ENCODE results near the gene CELA3A.
"Not testable (repeated sequence)": the region's sequence is repeated elsewhere in the genome, so short reads cannot be mapped to it uniquely, and the experiment has no call there.

The CELA3A gene, protein sequence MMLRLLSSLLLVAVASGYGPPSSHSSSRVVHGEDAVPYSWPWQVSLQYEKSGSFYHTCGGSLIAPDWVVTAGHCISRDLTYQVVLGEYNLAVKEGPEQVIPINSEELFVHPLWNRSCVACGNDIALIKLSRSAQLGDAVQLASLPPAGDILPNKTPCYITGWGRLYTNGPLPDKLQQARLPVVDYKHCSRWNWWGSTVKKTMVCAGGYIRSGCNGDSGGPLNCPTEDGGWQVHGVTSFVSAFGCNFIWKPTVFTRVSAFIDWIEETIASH

GRCh38 chr1:22001409-22001808, at the start of gene CELA3A:
Gene CELA3A, plus strand, starts transcription at chr1:22001657. Its CDS starts 18 bp downstream, at chr1:22001675.
- in situ Hi-C loops (cut with HindIII; ENCODE audit: low pct_ligation_motif_present, low pct_unique_long_range_greater_than_20kb, low sequenced_read_pairs) = no loop called here
- no peak for DNase-seq

DNA sequence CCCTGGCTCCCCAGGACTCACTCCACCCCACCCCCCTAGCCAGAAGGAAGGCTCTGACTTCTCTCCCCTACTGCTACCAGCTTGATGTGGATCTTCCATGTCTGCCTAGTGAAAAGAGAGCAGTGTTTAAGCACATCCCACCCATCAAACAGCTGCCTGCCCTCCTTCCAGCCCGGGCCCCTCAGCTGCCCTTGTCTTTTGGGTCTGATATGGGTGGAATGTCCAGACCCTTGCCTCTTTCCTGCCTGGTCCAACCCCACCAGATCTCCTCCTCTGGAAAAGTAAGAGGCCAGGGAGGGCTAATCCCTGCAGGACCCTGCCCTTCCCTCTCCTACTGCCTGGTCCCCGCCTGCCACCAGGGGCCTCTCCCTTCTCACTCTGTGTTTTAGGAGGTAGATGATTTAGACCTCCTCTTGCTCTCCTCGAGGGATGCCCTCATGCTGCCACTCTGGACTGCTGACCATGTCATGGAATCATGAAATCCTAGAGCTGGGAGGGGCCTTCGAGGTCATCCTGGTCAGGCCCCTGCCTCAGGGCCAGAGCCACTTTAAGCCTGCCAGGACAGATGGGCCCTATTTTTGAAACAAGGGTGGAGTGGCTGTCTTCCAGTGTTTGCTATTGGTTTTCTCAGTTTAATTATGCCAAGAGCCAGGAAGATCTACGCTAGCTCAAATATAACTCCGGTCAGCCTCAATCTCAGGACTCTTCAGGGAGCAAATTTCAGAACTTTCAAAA, 48.5 kb upstream of the CELA3A start:
- in situ Hi-C loops (cut with HindIII; ENCODE audit: low pct_ligation_motif_present, low pct_unique_long_range_greater_than_20kb, low sequenced_read_pairs) = no loop called here
- DNase-seq = no peak

GRCh38 chr1:21955058-21955457, 46.4 kb upstream of the CELA3A start:
- in situ Hi-C loops (cut with HindIII; ENCODE audit: low pct_ligation_motif_present, low pct_unique_long_range_greater_than_20kb, low sequenced_read_pairs) = no loop called here

GRCh38 chr1:21955501-21956281, 45.8 kb upstream of the CELA3A start:
- in situ Hi-C loops (cut with HindIII; ENCODE audit: low pct_ligation_motif_present, low pct_unique_long_range_greater_than_20kb, low sequenced_read_pairs) = no loop called here
- DNase-seq = no peak

More at GRCh38 chr1:21955058-21955457, 46.4 kb upstream of the CELA3A start:
- DNase-seq = no peak

DNA sequence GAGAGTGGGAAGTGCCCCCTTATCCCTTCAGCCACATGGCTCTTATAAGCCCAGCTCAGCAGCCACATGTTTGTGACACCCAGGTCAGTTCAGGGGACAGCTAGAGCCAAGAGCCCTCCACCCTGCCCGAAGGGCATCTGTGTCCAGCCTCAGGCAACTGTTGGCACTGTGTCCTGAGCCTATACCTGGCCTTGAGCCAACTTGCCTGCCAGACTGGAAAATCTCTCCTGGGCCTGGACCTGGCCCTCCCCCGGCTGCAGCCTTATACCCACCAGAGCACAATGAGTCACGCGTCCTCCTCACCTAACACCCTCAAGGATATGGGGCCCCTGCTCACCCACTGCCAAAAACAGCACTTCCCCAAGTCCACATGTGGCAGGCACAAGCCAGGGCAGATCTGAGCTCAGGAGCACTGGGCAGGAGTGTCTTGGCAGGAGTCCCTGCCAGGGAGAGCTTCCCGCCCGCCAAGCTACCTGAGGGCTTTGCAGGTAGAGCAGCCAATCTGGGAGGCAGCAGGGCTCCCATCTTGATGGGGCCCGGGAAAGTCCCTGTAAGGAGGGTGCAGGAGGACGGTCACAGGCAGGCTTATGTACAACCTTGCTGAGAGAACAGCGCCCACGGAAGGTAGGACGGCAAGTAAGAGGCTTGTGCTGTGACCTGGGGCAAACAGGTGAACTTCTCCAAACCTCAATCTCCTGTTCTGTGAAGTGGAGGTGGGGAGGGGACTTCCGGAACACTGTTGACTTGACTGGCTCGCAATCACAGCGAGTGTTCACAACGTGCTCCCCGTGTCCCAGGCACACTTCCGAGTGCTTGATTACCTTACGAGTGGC, 44.5 kb upstream of the CELA3A start:
- DNase-seq = peak; percentile 74

DNA sequence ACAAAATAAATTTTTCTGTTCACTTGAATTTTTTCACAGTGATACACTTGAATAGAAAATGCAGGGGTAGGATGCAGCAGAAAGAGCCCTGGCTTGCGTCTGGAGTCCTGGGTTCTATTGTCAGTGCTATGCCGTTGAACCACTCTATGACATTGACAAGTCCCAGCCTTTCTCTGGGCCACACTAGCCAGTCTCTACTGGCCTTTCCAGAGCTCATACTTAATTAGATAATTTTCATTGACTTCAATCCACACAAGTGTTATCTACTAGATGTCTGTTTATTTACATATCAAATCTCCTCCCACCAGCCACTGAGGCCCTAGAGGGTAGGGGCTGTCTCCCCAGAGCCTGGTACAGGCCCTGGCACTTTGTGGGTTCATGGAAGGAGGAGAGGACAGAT, 40.1 kb upstream of the CELA3A start:
- in situ Hi-C loops (cut with HindIII; ENCODE audit: low pct_ligation_motif_present, low pct_unique_long_range_greater_than_20kb, low sequenced_read_pairs) = no loop called here
- DNase-seq = no peak

More for the DNA sequence above, 44.5 kb upstream of the CELA3A start:
- in situ Hi-C loops (cut with HindIII; ENCODE audit: low pct_ligation_motif_present, low pct_unique_long_range_greater_than_20kb, low sequenced_read_pairs) = no loop called here

- no peak for DNase-seq
- in situ Hi-C loops (cut with HindIII; ENCODE audit: low pct_ligation_motif_present, low pct_unique_long_range_greater_than_20kb, low sequenced_read_pairs) = no loop called here
These were observed 39.7 kb upstream of the CELA3A start for GRCh38 chr1:21961799-21962198.

- in situ Hi-C loops (cut with HindIII; ENCODE audit: low pct_ligation_motif_present, low pct_unique_long_range_greater_than_20kb, low sequenced_read_pairs) = no loop called here
- DNase-seq = peak; percentile 65
These were observed 37.8 kb upstream of the CELA3A start for GRCh38 chr1:21963477-21964217.

DNA sequence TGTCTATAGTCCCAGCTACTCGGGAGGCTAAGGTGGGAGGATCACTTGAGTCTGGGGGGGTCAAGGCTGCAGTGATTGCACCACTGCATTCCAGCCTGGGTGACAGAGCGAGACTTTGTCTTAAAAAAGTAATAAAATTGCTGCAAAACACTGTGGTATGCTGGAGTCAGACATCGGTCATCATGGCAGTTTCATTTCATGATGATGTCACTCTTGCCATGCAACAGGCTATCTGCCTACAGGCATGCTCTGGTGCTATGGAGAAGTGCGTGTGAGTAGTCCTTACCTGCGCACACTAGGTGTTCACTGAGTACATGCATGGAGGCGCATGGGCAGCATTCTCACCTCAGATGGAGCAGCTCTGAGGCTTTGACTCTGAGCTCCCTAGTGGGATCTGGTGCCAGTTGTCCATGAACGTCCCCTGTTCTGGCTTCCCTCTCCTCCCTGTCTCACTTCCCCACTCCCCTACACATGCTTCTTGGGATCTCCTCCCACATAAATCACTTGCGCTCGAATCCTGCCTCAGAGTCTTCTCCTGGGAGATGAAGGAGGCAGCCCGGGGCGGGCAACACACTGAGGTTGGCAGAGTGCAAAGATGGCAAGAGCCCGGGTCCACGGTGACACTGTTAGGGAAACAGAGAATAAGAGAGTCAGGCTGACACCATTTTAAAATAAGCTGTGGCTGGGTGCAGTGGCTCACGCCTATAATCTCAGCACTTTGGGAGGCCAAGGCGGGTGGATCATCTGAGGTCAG, 35.0 kb upstream of the CELA3A start:
- in situ Hi-C loops (cut with HindIII; ENCODE audit: low pct_ligation_motif_present, low pct_unique_long_range_greater_than_20kb, low sequenced_read_pairs) = no loop called here
- DNase-seq = no peak

DNA sequence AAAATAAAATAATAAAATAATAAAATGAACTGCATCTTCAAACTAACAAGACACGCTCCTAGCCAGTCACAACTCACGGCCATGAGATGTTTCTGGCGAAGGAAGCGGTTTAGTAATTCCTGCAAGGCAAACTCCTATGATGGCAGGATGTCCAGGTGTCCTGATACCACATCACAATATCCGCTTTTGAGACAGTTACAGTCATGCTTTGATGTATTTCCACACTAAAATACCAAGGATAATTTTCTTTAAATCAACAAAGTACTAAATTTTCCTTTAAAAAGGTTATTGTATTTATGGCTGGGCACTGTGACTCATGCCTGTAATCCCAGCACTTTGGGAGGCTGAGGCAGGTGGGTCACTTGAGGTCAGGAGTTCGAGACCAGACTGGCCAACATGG, 34.2 kb upstream of the CELA3A start:
- DNase-seq; in situ Hi-C loops (cut with HindIII; ENCODE audit: low pct_ligation_motif_present, low pct_unique_long_range_greater_than_20kb, low sequenced_read_pairs): not testable (repeated sequence)

- DNase-seq; in situ Hi-C loops (cut with HindIII; ENCODE audit: low pct_ligation_motif_present, low pct_unique_long_range_greater_than_20kb, low sequenced_read_pairs): not testable (repeated sequence)
These were observed 32.4 kb upstream of the CELA3A start for GRCh38 chr1:21969066-21969465.

DNA sequence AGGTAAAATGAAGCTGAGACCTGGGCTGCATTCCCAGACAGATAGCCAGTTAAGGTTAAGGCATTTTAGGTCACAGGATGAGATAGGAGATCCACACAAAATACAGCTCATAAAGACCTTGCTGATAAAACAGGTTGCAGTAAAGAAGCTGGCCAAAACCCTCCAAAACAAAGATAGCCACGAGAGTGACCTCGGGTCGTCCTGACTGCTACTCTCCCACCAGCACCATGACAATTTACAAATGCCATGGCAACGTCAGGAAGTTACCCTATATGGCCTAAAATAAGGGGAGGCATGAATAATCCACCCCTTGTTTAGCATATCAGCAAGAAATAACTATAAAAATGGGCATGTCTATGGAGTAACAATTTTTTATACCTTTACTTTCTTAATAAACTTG, 30.9 kb upstream of the CELA3A start:
- DNase-seq; in situ Hi-C loops (cut with HindIII; ENCODE audit: low pct_ligation_motif_present, low pct_unique_long_range_greater_than_20kb, low sequenced_read_pairs): not testable (repeated sequence)

GRCh38 chr1:21972973-21973441, 28.4 kb upstream of the CELA3A start:
- in situ Hi-C loops (cut with HindIII; ENCODE audit: low pct_ligation_motif_present, low pct_unique_long_range_greater_than_20kb, low sequenced_read_pairs); DNase-seq: not testable (repeated sequence)

DNA sequence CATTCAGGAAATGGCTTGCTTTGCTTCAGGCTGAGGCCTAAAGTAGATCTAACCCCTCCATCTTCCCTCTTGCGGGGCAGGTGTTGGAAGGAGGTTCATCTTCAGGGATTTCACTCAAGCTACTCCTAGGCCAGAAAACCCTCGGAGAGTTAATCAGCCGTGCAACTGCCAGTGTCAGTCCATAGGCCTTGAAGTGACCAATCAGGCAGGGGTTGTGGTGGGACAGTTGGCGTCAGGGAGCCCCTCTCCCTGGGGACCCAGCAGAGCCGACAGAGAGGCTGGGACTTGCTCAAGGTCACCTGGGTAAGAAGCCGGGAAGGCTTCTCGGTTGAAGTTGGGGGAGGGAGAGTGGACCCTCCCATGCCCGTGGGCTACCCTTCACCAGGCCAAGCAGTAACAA, 27.5 kb upstream of the CELA3A start:
- DNase-seq; in situ Hi-C loops (cut with HindIII; ENCODE audit: low pct_ligation_motif_present, low pct_unique_long_range_greater_than_20kb, low sequenced_read_pairs): not testable (repeated sequence)

DNA sequence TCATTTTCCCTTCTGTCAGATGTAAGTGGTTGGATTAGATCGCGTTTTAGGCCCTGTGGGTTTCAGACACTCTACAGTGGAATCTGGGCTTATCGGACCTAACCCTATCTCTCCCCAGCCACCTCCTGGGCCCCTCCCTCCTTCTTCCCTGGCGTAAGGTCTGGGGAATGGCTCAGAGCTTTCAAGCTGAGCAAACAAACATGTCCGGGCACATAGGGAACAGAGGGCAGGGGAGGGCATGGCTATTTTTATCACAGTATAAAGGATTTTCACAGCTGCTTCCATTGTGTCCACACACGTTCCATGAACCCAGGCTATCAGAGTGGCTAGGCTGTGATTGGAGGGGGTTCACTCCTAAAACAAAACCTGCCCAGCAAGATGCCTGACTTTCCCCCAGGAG, 26.8 kb upstream of the CELA3A start:
- in situ Hi-C loops (cut with HindIII; ENCODE audit: low pct_ligation_motif_present, low pct_unique_long_range_greater_than_20kb, low sequenced_read_pairs); DNase-seq: not testable (repeated sequence)

GRCh38 chr1:21975296-21975695, 26.2 kb upstream of the CELA3A start:
- DNase-seq; in situ Hi-C loops (cut with HindIII; ENCODE audit: low pct_ligation_motif_present, low pct_unique_long_range_greater_than_20kb, low sequenced_read_pairs): not testable (repeated sequence)

- DNase-seq; in situ Hi-C loops (cut with HindIII; ENCODE audit: low pct_ligation_motif_present, low pct_unique_long_range_greater_than_20kb, low sequenced_read_pairs): not testable (repeated sequence)
These were observed 24.7 kb upstream of the CELA3A start, which contains the start of gene CELA3B for GRCh38 chr1:21976703-21977239. Gene CELA3B, plus strand, starts transcription at chr1:21977022. Its CDS starts 18 bp downstream, at chr1:21977040.
